ENCODE data around the gene GLMN.

DNA sequence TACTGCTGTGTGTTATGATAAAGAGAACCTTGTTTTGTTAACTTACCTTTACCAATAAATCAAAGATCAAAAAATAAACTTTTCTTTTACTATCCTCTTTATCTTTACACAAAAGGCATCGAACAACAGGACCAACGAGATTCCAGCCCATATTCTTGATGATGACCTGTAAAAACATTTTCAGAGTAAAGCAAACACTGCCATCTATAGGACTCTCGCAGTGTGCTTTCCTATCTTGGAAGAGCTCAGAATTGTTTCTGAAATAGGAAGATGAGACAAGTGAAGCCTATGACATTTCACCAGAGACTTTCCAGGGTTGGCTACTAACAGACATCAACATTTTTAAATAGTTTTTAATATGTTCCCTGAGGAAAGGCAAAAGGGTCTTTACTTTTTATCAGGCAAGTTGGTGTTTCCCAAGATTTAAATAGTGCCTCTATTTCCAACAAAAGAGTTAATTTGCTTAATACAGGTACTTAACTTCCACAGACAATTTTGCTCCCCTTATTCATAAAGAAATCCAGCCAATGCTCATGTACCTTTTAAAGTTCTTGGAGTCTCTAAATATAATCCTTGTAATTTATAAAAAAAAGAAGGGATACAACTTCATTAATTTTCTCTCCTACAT, 7.3 kb downstream of the GLMN start:
- TF ChIP-seq POLR2A (IDR thresholded peaks at IDR 0.05) = no peak
- TF ChIP-seq, protein P1, sequence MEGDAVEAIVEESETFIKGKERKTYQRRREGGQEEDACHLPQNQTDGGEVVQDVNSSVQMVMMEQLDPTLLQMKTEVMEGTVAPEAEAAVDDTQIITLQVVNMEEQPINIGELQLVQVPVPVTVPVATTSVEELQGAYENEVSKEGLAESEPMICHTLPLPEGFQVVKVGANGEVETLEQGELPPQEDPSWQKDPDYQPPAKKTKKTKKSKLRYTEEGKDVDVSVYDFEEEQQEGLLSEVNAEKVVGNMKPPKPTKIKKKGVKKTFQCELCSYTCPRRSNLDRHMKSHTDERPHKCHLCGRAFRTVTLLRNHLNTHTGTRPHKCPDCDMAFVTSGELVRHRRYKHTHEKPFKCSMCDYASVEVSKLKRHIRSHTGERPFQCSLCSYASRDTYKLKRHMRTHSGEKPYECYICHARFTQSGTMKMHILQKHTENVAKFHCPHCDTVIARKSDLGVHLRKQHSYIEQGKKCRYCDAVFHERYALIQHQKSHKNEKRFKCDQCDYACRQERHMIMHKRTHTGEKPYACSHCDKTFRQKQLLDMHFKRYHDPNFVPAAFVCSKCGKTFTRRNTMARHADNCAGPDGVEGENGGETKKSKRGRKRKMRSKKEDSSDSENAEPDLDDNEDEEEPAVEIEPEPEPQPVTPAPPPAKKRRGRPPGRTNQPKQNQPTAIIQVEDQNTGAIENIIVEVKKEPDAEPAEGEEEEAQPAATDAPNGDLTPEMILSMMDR (IDR thresholded peaks at IDR 0.05) = peak in 5 of 6 experiments; percentile 30 to 63 (median 56)

Data from thyroid gland (tissue), 4 donors.